Fibroblast of villous mesenchyme (primary cell): Measurements from ENCODE around the gene DCLK1. TPM values are rescaled to one million over a fixed set of nuclear protein-coding genes. Genes with fewer than 3 reads are reported as not detected.

Source experiments
- DNase-seq: peaks from one replicate; pipeline ENCODE4 v3.0.0-alpha.2; 2010; ENCODE audit warnings: low read depth
- H3K4me3 ChIP-seq: 2 replicates; pipeline ENCODE4 v1.5.1; 2011; ENCODE audit warnings: low read depth, mild to moderate bottlenecking, low read length
- CTCF ChIP-seq: IDR thresholded peaks from 2 replicates; pipeline ENCODE4 v1.5.1; 2012; ENCODE audit warnings: low read depth, mild to moderate bottlenecking, low read length; ENCODE audit not compliant: insufficient read depth
- total RNA-seq: library from RNA; depleted of rRNA; stranded (reverse); fragments of >200 nt; gene quantifications from 2 replicates; pipeline ENCODE4 v1.2.3, GENCODE V29; 2012

Gene DCLK1
- total RNA-seq, 1 donor: 0.86 TPM

GRCh38 chr13:35818633-35819067 lies 312.5 kb downstream of the DCLK1 start:
- peak; percentile 48 for DNase-seq
- peak; percentile 62 for TF ChIP-seq CTCF
- H3K4me3 ChIP-seq: no peak overlapping the region

- DNase-seq: no peak
- no peak for TF ChIP-seq CTCF
- no peak overlapping the region for H3K4me3 ChIP-seq
These were observed 313.3 kb downstream of the DCLK1 start for GRCh38 chr13:35817642-35818607.

GRCh38 chr13:35814605-35815011 lies 316.6 kb downstream of the DCLK1 start:
- H3K4me3 ChIP-seq: no peak overlapping the region
- TF ChIP-seq CTCF: no peak
- DNase-seq: peak; percentile 52

- DNase-seq: no peak
- no peak overlapping the region for H3K4me3 ChIP-seq
- TF ChIP-seq CTCF: no peak
These were observed 318.4 kb downstream of the DCLK1 start for GRCh38 chr13:35812736-35813135.

GRCh38 chr13:35810321-35810720 lies 320.9 kb downstream of the DCLK1 start:
- no peak for DNase-seq
- no peak for TF ChIP-seq CTCF
- no peak overlapping the region for H3K4me3 ChIP-seq

GRCh38 chr13:35808846-35809245 lies 322.3 kb downstream of the DCLK1 start:
- TF ChIP-seq CTCF: no peak

GRCh38 chr13:35804901-35805300 lies 326.3 kb downstream of the DCLK1 start:
- no peak for TF ChIP-seq CTCF
- no peak overlapping the region for H3K4me3 ChIP-seq
- no peak for DNase-seq

More at GRCh38 chr13:35808846-35809245, 322.3 kb downstream of the DCLK1 start:
- no peak overlapping the region for H3K4me3 ChIP-seq
- no peak for DNase-seq
